Activated CD4-positive, alpha-beta T cell treated with anti-CD3 and anti-CD28 coated beads, Interleukin-2, amount 50 U/mL, for 16 hours (primary cell): Measurements from ENCODE around the gene CSF2RB.

Experiments
- DNase-seq: peaks from one replicate; pipeline ENCODE4 v3.0.0-alpha.2; 2020

CSF2RB gene

DNA sequence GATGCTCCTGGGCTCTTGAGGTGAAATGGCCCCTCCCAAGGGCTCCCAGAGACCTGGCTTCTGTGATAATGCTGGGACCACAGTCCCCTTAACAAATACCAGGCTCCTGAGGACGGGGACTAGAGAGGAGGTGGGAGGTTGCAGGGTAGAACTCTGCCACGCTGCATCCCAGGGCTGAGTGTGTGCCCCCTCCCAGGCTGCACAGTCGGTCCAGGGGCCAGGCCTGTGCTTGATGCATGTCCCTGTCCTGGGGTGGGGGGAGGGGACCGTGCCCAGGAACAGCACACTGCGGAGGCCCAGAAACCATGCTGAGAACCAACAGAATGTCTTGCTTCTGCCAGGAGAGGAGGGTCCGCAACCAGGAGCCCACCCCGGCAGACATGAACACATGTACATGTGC, 9.3 kb downstream of the CSF2RB start:
- no peak for DNase-seq

DNA sequence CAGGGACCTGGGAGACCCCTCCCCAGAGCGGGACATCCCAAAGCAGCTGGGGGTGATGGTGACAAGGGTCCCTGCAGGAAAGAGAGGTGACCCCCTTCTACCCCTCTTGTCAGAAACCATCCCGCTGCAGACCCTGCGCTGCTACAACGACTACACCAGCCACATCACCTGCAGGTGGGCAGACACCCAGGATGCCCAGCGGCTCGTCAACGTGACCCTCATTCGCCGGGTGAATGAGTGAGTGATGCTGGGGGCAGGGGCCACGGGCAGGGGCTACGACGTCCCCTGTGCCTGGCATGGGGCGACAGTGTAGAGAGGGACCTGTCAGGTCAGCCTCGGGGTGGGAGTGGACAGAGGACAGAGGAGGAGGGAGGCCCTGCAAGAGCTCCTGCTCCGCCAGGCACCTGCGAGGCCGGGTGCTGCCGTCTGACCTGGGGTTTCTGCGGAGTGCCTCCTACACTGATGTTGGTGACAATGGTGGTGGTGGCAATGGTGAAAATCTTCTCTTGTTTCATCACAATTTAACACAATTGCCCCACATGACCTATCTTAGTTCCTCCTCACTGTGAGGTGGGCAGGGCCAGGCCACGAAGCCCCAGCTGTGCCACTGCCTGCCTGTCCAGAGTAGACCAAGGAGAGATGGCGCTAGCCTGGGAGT, 9.8 kb downstream of the CSF2RB start:
- no peak for DNase-seq

DNA sequence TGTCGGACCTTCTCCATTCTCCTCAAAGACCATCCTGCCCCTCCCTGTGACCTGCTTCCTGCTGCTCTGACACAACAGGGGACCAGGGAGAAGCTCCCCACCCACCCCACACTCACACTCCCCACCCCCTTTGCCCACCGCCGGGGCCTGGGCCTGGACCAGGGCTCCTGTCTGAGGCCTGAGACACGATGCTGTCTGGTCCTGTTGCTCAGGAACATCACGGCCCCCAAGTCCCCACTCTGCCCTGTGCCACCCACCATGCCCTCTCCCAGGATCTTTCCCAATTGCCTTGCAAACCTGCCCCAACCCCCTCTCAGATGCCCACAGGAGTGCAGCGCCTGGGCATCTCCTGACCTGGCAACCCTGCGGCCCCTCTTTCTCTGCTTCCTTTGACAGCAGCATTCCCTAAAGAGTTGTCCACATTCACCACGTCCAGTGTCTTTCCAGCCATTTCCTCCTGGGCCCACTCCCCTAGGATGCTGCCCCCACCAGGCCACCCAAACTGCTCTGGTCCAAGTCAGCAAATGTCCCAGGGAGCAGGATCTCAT, 10.8 kb downstream of the CSF2RB start:
- no peak for DNase-seq

DNA sequence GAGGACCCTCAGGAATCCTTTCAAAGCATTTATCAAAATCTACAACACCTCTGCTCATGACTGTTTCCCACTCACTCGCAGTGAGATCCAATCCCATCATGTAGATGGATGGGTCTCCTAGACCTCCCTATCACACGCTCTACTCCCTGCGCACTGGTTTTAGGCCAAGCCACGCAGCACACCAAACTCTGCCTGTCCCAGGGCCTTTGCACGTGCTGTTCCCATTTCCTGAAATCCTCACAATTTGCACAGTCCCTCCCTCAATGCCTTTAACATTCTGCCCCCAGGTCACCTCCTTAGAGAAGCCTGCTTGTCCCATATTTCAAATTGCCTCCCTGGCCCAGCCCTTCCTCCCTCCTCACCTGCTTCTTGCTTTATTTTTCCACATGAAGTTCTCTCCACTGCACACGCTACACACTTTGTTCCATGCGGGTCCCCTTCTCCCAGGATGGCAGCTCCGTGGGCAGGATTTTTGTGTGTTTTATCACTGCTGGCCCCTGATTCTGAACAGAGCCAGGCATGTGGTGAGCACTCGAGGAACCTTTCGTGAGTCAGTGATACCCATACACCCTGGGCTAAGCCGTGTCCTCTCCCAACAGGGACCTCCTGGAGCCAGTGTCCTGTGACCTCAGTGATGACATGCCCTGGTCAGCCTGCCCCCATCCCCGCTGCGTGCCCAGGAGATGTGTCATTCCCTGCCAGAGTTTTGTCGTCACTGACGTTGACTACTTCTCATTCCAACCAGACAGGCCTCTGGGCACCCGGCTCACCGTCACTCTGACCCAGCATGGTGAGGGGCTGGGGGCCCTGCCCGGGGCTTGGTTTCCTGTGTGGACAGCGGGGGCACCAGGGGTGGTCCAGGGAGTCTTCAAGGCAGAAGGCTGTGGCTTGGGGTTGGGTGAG, 12.2 kb downstream of the CSF2RB start:
- no peak for DNase-seq

DNA sequence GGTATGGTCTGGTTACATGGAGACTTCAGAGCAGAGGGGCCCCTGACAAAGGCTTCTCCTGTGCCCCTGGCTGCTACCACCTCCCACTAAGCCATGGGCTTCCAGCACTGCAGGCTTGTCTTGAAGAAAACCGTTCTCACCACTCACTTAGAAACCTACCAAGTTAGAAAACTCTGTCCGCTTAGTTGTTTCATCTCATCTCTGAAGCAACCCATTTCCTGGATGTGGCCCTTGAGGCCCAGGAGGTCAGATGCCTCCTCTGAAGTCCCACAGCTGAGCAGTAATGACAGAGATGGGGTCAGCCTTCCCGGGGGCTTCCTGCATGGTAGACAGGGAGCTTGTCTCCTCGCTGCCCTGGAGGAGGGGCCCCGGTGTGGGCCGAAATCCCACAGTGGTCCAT, 12.9 kb downstream of the CSF2RB start:
- peak; percentile 44 for DNase-seq

DNA sequence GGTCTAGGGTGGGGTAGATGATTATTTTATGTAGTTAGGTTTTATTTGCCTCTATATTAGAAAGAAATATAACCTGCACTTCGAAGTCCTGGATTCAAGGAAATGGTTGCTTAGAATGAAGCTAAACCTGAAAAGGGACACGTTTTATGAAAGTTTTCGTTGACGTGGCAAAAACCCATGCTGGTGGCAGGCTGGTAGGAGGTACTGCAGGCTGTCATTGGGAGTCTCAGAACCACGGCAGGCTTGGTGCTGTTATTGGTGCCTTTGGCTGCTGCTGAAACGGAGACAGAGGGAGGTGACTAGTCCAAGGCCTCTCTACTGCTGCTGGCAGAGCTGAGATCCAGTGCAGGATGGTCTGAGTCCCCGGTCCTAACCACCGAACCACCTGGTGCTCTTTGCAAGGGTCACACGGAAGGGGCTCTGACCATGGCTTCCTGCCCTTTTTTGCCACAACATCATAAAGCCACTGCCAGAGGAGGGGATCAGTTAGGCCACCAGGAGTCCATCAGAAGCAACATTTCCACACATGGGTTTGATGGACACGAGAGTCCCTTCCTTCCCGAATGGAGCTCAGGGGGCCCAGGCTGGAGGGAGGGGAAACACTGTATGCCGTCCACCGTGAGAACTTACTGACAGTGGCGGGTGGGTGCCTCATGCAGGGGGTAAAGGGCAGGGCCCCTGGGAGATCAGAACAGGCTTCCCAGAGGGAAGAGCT, 13.4 kb downstream of the CSF2RB start:
- DNase-seq = no peak

DNA sequence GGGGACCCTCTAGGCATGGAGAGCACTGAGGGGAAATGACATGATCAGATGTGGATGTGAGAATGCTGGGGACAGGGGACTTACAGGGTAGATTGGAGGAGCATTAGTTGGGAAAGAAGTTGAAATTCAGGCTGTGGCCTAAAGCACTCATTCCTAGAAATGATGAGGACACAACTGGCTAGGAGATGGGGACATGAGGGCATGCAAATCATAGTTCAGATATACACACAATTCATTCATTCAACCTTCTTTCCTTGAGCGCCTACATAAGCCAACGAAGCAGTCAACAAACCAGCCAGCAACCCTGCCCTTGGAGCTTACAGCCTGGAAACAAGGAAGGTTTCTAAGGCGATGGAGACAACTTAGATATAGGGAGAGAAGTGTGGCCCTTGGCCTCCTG, 14.2 kb downstream of the CSF2RB start:
- no peak for DNase-seq

DNA sequence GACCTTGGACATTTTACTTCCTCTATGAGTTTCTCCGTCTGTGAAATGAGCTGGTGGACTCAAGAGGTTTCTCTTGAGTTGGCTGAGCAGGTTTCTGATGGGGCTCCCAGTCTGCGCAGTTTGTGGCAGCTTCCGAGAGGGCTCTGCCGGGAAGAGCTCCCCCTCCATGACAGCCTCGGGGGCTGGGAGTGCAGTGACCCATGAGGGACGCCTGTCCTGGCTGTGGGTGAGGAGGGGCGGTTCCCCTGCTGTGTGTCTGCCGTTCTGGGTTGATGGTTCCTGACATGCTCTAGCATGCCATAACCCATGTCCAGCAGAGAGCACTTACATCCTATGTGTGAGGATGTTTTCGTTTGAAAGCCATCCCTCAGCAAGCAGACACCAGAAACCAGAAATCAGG, 14.8 kb downstream of the CSF2RB start:
- no peak for DNase-seq

DNA sequence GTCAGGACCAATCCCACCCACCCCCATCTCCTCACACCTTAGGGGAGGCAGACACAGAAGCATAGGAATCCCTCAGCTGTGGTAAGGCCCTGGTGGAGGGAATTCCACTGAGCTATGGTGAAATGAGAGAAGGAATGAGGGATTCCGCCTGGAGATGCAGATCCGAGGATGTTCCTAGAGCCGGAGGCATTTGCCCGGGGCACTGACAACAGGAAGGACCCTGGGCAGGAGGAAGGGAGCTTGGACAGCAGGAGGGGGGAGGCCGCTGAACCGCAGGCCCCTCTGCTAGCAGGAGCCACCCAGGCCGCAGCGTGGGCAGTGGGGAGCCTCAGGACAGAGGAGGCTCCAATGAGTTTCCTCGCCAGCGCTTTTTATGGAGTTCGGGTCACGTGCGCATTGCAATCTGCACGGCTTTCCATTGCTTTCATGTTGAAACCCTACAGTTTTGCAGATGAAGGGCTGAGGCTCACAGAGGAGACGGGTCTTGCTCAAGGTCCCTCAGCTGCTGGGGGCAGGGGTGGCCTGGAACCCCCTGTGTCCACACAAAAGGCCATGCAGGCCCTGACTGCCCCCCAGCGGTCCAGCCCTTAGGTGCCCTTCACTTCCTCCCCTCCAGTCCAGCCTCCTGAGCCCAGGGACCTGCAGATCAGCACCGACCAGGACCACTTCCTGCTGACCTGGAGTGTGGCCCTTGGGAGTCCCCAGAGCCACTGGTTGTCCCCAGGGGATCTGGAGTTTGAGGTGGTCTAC, 15.5 kb downstream of the CSF2RB start:
- DNase-seq = no peak

DNA sequence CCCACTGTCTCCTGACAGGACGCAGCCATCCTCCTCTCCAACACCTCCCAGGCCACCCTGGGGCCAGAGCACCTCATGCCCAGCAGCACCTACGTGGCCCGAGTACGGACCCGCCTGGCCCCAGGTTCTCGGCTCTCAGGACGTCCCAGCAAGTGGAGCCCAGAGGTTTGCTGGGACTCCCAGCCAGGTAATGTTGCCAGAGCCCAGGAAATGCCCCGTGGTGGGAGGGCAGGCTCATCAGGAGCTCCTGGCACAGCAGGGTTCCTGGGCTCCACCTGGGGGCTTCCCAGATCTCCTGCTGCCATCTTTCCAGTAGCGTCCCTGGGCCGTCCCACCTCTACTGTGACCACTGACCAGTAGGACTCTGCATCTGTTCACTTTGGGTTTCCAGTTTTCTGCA, 16.2 kb downstream of the CSF2RB start:
- DNase-seq = no peak

DNA sequence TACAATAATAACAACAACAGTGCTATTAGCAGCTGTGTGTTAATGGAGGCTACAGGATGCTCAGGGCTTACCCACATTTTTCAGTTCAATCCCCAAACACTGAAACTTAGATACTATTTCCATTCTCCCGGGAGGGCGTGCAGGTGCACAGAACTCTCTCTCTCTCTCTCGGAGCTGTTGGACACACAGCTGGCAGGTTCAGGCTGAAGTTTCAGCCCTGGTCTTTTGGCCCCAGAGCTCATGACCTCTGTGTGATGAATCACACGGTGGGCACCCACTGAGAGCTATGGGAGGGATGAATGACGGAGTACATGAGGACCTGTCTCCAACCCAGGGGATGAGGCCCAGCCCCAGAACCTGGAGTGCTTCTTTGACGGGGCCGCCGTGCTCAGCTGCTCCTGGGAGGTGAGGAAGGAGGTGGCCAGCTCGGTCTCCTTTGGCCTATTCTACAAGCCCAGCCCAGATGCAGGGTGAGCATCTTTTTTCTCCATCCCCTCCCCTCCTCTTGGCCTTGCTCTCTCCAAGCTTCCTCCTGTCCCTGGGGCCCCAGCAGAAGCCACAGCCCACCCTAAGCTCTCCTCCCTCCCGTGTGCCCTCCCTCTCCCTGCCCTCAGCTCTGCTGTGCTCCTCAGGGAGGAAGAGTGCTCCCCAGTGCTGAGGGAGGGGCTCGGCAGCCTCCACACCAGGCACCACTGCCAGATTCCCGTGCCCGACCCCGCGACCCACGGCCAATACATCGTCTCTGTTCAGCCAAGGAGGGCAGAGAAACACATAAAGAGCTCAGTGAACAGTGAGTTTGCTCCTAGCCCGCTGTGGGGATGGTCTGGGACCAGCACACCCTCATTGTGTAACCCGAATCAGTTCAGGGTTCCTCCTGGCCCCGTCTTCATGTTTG, 16.9 kb downstream of the CSF2RB start:
- DNase-seq = no peak

DNA sequence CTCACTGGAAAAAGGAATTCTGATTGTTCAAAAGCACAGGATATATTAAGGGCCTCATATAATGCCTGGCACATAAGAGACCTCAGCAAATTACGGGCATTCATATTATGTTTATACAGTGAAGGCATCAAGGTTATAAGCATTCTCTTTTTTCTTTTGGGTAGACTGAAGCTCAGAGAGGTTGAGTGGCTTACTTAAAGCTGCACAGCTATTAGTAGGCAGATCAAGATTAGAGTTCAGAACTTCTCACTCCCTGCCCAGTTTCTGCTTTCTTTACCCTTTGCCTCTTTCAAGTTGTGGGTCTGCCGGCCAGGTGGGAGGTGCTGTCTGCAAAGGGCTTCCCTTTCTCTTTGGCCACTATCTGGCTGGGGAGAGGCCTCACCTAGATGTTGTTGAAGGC, 18.0 kb downstream of the CSF2RB start:
- no peak for DNase-seq

DNA sequence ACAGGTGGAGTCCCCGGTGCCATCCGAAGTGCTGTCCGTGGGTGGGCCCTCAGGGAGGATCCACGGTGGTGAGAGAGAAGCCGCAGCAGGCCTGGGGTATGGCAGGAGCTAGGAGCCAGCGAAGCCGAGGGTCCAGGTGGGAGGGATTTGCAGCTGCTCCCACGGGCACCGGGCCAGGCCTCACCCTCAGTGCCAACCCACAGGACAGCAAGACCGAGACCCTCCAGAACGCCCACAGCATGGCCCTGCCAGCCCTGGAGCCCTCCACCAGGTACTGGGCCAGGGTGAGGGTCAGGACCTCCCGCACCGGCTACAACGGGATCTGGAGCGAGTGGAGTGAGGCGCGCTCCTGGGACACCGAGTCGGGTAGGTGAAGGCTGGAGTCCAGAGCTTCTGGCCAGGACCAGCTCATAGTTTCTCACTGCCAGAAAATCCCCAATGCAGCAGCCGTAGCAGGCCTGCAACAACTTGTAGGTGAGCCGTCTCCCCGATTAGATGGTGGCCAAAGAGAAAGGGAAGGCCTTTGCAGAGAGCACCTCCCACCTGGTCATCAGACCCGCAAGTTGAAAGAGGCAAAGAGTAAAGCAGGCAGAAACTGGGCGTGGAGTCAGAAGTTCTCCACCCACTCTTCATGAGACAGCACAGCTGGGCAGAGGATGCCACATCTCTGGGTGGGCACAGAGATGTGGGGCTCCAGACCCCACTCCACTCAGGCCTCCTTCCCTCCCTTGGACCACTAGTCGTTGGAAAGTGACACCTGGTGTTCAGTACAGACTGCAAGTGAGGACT, 20.4 kb downstream of the CSF2RB start:
- no peak for DNase-seq

DNA sequence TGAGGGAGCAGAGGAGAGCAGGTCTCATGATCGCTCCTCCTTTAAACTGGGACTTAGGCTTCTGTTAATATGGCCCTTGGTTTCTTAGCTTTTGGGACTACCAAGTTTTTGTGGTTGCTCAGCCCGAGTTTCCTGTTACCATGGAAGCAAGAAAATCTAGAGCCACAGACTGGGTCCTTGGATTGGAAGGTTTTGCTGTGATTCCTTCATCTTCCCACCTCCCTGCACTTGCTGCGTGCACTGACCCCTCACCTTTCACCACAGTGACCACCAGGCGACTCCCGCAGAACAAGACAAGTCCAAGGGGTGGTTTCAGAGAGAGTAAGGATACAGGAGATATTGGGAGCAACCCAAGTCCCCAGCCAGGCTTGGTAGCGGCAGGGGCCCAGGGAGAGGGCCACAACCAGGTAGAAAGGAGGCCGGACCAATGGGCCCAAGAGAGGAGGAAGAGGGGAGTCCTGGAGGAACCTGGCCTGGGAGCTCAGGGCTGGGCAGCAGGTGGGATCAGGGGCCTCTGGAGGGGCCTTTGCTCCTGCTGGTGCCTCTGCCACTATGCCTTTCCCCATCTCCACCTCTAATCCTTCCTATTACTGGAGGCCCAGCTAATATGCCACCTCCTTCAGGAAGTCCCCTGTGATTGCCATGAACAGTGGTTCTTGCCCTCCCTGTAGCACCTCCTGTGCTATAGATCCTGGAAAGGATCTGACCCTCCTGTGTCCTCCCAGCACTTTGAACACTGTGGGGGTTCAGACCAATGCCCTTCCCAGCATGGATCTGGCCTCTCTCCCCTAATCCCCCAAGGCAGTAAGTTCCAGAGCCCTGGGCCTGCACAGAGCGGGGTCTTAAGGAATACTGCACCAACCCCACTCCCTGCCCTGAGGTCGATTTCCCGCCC, 21.2 kb downstream of the CSF2RB start:
- DNase-seq = no peak

DNA sequence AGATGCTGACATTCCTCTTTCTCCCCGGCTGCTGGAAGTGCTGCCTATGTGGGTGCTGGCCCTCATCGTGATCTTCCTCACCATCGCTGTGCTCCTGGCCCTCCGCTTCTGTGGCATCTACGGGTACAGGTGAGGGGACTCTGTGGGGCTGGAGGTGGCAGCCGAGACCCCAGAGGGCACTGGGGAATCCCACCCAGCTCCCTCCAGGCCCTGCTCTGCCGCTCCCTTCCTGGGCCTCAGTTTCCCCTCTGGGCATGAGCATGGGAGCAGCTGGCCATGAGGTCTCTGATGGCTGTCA, 21.8 kb downstream of the CSF2RB start:
- no peak for DNase-seq

DNA sequence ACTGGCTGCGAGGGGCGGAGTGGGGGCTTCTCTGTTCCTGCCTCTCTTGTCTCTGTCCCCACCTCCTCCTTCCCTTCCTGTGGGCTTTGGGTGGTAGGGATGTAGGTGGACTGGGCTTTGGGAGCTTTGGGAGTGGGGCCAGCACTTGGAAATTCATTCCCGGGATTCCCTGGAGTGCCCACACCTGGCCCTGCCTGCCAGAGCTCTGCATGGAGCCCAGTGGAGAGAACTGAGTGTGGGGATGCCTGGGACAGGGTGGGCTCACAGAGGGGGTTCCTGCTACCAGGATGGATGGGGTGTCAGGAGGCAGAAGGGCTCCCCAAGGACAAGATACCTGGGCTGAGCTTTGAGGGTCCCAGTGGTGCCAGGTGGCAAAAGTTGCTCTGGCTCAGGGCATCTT, 22.3 kb downstream of the CSF2RB start:
- no peak for DNase-seq

DNA sequence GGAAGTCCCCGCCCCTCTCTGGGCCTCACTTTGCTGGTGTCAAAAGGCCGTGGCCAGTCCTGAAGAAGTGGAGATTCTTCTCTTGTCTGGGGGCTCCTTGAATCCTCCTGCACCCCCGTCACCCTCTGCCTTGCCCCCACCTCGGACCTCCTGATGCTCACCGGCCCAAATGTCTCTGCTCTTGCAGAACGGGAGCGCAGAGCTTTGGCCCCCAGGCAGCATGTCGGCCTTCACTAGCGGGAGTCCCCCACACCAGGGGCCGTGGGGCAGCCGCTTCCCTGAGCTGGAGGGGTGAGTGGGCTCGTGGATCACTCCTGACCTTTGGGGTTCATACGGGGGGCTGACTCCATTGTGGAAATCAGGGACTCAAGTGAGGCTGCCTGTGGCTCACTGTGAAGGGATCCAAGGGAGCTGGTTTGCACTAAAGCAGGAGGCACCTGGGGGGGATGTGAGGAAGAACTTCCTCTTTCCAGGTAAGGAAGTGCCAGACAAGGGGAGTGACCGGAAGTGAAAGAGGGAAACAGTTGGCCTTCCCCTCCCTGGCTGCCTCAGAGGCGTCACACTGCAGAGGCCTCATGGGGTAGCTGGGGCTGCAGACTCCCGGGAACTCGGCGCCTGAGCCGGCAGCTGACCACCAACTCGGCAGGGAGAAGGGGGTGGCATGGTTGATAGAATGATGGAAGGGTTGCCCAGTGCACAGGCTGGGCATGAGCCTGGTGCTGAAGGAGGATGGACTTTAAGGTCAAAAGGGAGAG, 23.1 kb downstream of the CSF2RB start:
- DNase-seq = no peak

DNA sequence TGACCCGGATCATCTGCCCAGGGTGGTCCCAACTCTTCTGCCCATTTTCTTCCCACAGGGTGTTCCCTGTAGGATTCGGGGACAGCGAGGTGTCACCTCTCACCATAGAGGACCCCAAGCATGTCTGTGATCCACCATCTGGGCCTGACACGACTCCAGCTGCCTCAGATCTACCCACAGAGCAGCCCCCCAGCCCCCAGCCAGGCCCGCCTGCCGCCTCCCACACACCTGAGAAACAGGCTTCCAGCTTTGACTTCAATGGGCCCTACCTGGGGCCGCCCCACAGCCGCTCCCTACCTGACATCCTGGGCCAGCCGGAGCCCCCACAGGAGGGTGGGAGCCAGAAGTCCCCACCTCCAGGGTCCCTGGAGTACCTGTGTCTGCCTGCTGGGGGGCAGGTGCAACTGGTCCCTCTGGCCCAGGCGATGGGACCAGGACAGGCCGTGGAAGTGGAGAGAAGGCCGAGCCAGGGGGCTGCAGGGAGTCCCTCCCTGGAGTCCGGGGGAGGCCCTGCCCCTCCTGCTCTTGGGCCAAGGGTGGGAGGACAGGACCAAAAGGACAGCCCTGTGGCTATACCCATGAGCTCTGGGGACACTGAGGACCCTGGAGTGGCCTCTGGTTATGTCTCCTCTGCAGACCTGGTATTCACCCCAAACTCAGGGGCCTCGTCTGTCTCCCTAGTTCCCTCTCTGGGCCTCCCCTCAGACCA, 24.0 kb downstream of the CSF2RB start:
- DNase-seq = no peak

DNA sequence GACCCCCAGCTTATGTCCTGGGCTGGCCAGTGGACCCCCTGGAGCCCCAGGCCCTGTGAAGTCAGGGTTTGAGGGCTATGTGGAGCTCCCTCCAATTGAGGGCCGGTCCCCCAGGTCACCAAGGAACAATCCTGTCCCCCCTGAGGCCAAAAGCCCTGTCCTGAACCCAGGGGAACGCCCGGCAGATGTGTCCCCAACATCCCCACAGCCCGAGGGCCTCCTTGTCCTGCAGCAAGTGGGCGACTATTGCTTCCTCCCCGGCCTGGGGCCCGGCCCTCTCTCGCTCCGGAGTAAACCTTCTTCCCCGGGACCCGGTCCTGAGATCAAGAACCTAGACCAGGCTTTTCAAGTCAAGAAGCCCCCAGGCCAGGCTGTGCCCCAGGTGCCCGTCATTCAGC, 24.6 kb downstream of the CSF2RB start:
- DNase-seq = no peak
